ENCODE results near the gene ARSG. TPM values are rescaled to one million over a fixed set of nuclear protein-coding genes. Genes with fewer than 3 reads are reported as not detected.

ARSG gene
- total and polyA plus RNA-seq, 2 of the 13 experiments (the other 11 are each of a cell fraction or from before 2014, with no cell fraction given): 3.7 to 15.2 TPM

DNA sequence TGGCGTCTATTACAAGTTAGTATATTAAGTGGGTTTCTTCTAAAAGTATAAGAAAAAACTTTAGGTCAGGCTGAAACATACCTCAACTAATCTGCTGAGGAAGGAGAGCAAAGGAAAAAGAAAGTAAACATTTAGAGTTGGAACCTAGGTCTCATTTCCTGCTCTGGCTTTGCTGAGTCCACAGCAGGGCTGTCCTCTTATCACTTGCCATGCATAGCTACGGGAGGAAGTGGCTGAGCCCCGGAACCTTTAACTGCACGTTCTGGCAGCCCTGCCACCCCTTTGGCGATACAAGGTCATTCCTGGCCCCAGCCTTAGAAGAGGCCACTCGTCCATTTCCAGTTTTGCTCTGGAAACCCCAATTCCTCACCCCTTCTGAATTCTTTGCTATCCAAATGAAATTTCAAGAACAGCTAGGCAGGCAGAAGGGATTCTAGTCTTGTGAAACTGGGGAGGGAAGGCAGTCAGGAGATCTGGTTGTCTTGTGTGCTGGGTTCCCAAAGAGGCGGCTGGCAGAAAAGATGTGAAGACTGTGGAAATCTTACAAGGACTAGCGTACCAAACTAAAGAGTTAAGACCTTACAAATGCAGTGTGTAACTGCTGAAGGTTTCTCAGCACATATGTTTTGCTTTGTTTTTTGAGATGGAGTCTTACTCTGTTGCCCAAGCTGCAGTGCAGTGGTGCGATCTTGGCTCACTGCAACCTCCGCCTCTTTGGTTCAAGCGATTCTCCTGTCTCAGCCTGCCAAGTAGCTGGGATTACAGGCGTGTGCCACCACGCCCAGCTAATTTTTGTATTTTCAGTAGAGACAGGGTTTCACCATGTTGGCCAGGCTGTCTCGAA is 146.9 kb downstream of the ARSG start (continued):
- no peak for TF ChIP-seq ZMYM2 (CRISPR knock-in tag; IDR thresholded peaks at IDR 0.05)
- TF ChIP-seq ASH2L (IDR thresholded peaks at IDR 0.05; ENCODE audit: insufficient read length, low read depth, low read length): peak; percentile 26
- no peak for TF ChIP-seq ZNF44 (CRISPR knock-in tag; IDR thresholded peaks at IDR 0.05)
- TF ChIP-seq, protein P1, sequence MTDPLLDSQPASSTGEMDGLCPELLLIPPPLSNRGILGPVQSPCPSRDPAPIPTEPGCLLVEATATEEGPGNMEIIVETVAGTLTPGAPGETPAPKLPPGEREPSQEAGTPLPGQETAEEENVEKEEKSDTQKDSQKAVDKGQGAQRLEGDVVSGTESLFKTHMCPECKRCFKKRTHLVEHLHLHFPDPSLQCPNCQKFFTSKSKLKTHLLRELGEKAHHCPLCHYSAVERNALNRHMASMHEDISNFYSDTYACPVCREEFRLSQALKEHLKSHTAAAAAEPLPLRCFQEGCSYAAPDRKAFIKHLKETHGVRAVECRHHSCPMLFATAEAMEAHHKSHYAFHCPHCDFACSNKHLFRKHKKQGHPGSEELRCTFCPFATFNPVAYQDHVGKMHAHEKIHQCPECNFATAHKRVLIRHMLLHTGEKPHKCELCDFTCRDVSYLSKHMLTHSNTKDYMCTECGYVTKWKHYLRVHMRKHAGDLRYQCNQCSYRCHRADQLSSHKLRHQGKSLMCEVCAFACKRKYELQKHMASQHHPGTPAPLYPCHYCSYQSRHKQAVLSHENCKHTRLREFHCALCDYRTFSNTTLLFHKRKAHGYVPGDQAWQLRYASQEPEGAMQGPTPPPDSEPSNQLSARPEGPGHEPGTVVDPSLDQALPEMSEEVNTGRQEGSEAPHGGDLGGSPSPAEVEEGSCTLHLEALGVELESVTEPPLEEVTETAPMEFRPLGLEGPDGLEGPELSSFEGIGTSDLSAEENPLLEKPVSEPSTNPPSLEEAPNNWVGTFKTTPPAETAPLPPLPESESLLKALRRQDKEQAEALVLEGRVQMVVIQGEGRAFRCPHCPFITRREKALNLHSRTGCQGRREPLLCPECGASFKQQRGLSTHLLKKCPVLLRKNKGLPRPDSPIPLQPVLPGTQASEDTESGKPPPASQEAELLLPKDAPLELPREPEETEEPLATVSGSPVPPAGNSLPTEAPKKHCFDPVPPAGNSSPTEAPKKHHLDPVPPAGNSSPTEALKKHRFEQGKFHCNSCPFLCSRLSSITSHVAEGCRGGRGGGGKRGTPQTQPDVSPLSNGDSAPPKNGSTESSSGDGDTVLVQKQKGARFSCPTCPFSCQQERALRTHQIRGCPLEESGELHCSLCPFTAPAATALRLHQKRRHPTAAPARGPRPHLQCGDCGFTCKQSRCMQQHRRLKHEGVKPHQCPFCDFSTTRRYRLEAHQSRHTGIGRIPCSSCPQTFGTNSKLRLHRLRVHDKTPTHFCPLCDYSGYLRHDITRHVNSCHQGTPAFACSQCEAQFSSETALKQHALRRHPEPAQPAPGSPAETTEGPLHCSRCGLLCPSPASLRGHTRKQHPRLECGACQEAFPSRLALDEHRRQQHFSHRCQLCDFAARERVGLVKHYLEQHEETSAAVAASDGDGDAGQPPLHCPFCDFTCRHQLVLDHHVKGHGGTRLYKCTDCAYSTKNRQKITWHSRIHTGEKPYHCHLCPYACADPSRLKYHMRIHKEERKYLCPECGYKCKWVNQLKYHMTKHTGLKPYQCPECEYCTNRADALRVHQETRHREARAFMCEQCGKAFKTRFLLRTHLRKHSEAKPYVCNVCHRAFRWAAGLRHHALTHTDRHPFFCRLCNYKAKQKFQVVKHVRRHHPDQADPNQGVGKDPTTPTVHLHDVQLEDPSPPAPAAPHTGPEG (CRISPR knock-in tag; IDR thresholded peaks at IDR 0.05): no peak
- TF ChIP-seq ZNF205 (CRISPR knock-in tag; IDR thresholded peaks at IDR 0.05): no peak
- TF ChIP-seq CHD4 (IDR thresholded peaks at IDR 0.05; ENCODE audit: borderline replicate concordance, low read length): no peak
- no peak; the same call in 1 of the 2 replicates for TF ChIP-seq NR2F2 (IDR thresholded peaks at IDR 0.05; ENCODE audit: borderline replicate concordance, low read depth)
- TF ChIP-seq BHLHE40 (IDR thresholded peaks at IDR 0.05; ENCODE audit: low read length): no peak
- TF ChIP-seq, protein P2, sequence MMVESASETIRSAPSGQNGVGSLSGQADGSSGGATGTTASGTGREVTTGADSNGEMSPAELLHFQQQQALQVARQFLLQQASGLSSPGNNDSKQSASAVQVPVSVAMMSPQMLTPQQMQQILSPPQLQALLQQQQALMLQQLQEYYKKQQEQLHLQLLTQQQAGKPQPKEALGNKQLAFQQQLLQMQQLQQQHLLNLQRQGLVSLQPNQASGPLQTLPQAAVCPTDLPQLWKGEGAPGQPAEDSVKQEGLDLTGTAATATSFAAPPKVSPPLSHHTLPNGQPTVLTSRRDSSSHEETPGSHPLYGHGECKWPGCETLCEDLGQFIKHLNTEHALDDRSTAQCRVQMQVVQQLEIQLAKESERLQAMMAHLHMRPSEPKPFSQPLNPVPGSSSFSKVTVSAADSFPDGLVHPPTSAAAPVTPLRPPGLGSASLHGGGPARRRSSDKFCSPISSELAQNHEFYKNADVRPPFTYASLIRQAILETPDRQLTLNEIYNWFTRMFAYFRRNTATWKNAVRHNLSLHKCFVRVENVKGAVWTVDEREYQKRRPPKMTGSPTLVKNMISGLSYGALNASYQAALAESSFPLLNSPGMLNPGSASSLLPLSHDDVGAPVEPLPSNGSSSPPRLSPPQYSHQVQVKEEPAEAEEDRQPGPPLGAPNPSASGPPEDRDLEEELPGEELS (CRISPR knock-in tag; IDR thresholded peaks at IDR 0.05): peak; percentile 70
- TF ChIP-seq ZNF841 (CRISPR knock-in tag; IDR thresholded peaks at IDR 0.05; ENCODE audit: borderline replicate concordance): no peak
- TF ChIP-seq, protein P3, sequence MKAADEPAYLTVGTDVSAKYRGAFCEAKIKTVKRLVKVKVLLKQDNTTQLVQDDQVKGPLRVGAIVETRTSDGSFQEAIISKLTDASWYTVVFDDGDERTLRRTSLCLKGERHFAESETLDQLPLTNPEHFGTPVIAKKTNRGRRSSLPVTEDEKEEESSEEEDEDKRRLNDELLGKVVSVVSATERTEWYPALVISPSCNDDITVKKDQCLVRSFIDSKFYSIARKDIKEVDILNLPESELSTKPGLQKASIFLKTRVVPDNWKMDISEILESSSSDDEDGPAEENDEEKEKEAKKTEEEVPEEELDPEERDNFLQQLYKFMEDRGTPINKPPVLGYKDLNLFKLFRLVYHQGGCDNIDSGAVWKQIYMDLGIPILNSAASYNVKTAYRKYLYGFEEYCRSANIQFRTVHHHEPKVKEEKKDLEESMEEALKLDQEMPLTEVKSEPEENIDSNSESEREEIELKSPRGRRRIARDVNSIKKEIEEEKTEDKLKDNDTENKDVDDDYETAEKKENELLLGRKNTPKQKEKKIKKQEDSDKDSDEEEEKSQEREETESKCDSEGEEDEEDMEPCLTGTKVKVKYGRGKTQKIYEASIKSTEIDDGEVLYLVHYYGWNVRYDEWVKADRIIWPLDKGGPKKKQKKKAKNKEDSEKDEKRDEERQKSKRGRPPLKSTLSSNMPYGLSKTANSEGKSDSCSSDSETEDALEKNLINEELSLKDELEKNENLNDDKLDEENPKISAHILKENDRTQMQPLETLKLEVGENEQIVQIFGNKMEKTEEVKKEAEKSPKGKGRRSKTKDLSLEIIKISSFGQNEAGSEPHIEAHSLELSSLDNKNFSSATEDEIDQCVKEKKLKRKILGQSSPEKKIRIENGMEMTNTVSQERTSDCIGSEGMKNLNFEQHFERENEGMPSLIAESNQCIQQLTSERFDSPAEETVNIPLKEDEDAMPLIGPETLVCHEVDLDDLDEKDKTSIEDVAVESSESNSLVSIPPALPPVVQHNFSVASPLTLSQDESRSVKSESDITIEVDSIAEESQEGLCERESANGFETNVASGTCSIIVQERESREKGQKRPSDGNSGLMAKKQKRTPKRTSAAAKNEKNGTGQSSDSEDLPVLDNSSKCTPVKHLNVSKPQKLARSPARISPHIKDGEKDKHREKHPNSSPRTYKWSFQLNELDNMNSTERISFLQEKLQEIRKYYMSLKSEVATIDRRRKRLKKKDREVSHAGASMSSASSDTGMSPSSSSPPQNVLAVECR (CRISPR knock-in tag; IDR thresholded peaks at IDR 0.05; ENCODE audit: borderline replicate concordance): peak; percentile 46; the same call in 1 of the 2 replicates
- TF ChIP-seq, protein P4, sequence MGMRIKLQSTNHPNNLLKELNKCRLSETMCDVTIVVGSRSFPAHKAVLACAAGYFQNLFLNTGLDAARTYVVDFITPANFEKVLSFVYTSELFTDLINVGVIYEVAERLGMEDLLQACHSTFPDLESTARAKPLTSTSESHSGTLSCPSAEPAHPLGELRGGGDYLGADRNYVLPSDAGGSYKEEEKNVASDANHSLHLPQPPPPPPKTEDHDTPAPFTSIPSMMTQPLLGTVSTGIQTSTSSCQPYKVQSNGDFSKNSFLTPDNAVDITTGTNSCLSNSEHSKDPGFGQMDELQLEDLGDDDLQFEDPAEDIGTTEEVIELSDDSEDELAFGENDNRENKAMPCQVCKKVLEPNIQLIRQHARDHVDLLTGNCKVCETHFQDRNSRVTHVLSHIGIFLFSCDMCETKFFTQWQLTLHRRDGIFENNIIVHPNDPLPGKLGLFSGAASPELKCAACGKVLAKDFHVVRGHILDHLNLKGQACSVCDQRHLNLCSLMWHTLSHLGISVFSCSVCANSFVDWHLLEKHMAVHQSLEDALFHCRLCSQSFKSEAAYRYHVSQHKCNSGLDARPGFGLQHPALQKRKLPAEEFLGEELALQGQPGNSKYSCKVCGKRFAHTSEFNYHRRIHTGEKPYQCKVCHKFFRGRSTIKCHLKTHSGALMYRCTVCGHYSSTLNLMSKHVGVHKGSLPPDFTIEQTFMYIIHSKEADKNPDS (CRISPR knock-in tag; IDR thresholded peaks at IDR 0.05): no peak
- TF ChIP-seq ZNF136 (CRISPR knock-in tag; IDR thresholded peaks at IDR 0.05; ENCODE audit: low read depth): no peak
- no peak; a peak in 1 of 4 replicates for TF ChIP-seq KLF16 (CRISPR knock-in tag; IDR thresholded peaks at IDR 0.05)
